ENCODE measurements around the gene BRINP3. TPM values are rescaled to one million over a fixed set of nuclear protein-coding genes. Genes with fewer than 3 reads are reported as not detected.

Gene BRINP3
- total and polyA plus RNA-seq, 2 of the 13 experiments (the other 11 are each of a cell fraction or from before 2014, with no cell fraction given) = not detected

GRCh38 chr1:190456129-190456528 lies 21.5 kb downstream of the BRINP3 start (continued):
- TF ChIP-seq GMEB2 (CRISPR knock-in tag; IDR thresholded peaks at IDR 0.05; ENCODE audit: low read depth) (no peak), ZNF383 (CRISPR knock-in tag; IDR thresholded peaks at IDR 0.05; ENCODE audit: borderline replicate concordance) (no peak), ZNF276 (CRISPR knock-in tag; IDR thresholded peaks at IDR 0.05; ENCODE audit: low read depth) (no peak), ZNF10 (CRISPR knock-in tag; IDR thresholded peaks at IDR 0.05; ENCODE audit: borderline replicate concordance, low read depth) (no peak), MZF1 (CRISPR knock-in tag; IDR thresholded peaks at IDR 0.05; ENCODE audit: borderline replicate concordance) (no peak), ZNF496 (CRISPR knock-in tag; IDR thresholded peaks at IDR 0.05; ENCODE audit: insufficient replicate concordance) (no peak)

DNA sequence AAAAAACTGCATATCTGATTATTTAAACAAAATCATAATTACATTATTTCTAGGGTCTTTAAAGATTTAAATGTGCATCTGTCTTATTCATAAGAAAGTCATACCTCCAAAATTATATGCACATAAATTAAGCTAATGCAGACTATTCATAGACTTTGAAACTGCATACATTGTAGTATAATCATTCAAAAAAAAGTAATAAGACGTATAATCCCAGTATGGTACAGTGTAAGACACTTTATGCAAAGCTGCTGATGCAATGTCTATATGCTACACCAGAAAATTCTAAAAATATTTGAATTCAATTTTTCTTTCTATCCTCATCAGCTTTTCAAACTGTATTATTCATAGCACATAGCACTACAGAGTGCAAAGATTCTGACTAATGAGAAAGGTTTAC lies 22.0 kb downstream of the BRINP3 start:
- 0% methylated on average over 1 of the region's 1 CpG for WGBS (ENCODE audit: low lambda C conversion rate)
- Histone ChIP-seq H3K4me2 (ENCODE audit: low read depth, low read length) (no peak overlapping the region), H3K4me3 (replicated peaks in 1 of 3; ENCODE audit: insufficient read depth in 1 of 3, low read depth in 2 of 3, low read length in 3 of 3) (no peak overlapping the region), H4K20me1 (ENCODE audit: insufficient read depth, low read length) (no peaks in the 10 kb centered on the region), H3K9me3 (ENCODE audit: low read length) (no peaks in the 10 kb centered on the region), H3K27ac (ENCODE audit: extremely low read length, insufficient read depth, low read length) (no peak overlapping the region), H3K36me3 (replicated peaks in 1 of 2; ENCODE audit: control insufficient read depth in 1 of 2, insufficient read depth in 2 of 2, low read length in 2 of 2) (no peaks in the 10 kb centered on the region), H3K27me3 (ENCODE audit: control insufficient read depth in 1 of 2, insufficient read depth in 2 of 2, low read length in 2 of 2) (peaks cover 0 to 3% of the 10 kb centered on the region in 2 experiments; a peak in 1 of 5 replicates), H3K9ac (ENCODE audit: insufficient read depth, low read depth, low read length) (no peak overlapping the region), H3K4me1 (ENCODE audit: insufficient read depth, low read length) (peaks cover 9% of the 10 kb centered on the region), H2AFZ (ENCODE audit: low read length) (no peak overlapping the region), H3K79me2 (ENCODE audit: insufficient read depth, low read length) (no peaks in the 10 kb centered on the region)
- intact Hi-C loops (cut with micrococcal nuclease; ENCODE audit: unreplicated experiment) = no loop called here
- in situ Hi-C loops (cut with HindIII; ENCODE audit: extremely low pct_ligation_motif_present, low pct_unique_long_range_greater_than_20kb) = no loop called here
- FAIRE-seq = no peak
- CTCF ChIA-PET (ENCODE audit: low intra/inter-chr PET ratio, low total read pairs) = no interaction called here
- BruUV-seq (replicated peaks) = no TSS peak
- no peak for ATAC-seq
- no peak for DNase-seq (ENCODE audit: low spot score)
- POLR2A ChIA-PET = no interaction called here
- TF ChIP-seq THAP8 (CRISPR knock-in tag; IDR thresholded peaks at IDR 0.05; ENCODE audit: borderline replicate concordance) (no peak), ZNF512 (CRISPR knock-in tag; IDR thresholded peaks at IDR 0.05) (no peak), MTA3 (CRISPR knock-in tag; IDR thresholded peaks at IDR 0.05) (no peak), ZFP62 (CRISPR knock-in tag; IDR thresholded peaks at IDR 0.05) (no peak), ZNF615 (CRISPR knock-in tag; IDR thresholded peaks at IDR 0.05; ENCODE audit: borderline replicate concordance) (no peak), BRCA1 (CRISPR knock-in tag; IDR thresholded peaks at IDR 0.05) (no peak)
- TF ChIP-seq, protein P1, sequence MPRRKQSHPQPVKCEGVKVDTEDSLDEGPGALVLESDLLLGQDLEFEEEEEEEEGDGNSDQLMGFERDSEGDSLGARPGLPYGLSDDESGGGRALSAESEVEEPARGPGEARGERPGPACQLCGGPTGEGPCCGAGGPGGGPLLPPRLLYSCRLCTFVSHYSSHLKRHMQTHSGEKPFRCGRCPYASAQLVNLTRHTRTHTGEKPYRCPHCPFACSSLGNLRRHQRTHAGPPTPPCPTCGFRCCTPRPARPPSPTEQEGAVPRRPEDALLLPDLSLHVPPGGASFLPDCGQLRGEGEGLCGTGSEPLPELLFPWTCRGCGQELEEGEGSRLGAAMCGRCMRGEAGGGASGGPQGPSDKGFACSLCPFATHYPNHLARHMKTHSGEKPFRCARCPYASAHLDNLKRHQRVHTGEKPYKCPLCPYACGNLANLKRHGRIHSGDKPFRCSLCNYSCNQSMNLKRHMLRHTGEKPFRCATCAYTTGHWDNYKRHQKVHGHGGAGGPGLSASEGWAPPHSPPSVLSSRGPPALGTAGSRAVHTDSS (CRISPR knock-in tag; conservative IDR thresholded peaks at IDR 0.05) = no peak
- TF ChIP-seq, protein P2, sequence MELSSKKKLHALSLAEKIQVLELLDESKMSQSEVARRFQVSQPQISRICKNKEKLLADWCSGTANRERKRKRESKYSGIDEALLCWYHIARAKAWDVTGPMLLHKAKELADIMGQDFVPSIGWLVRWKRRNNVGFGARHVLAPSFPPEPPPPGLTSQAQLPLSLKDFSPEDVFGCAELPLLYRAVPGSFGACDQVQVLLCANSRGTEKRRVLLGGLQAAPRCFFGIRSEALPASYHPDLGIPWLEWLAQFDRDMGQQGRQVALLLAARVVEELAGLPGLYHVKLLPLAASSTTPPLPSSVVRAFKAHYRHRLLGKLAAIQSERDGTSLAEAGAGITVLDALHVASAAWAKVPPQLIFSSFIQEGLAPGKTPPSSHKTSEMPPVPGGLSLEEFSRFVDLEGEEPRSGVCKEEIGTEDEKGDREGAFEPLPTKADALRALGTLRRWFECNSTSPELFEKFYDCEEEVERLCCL (CRISPR knock-in tag; IDR thresholded peaks at IDR 0.05; ENCODE audit: borderline replicate concordance) = no peak
